BJ (cell line): ENCODE results near the gene ADAMTSL5. TPM values are rescaled to one million over a fixed set of nuclear protein-coding genes. Genes with fewer than 3 reads are reported as not detected.
A peak's percentile ranks its signal among the peaks of the same experiment; 100 is the strongest.

Experiments
- CTCF ChIA-PET: fragments of 350-600 bp; formaldehyde crosslinking; extraction: SDS; loops from one replicate; lab custom pipeline; 2021; ENCODE audit warnings: antibody characterized with exemption, inconsistent platforms; lab: Yijun Ruan, JAX
- POLR2A ChIA-PET: fragments of 300-600 bp; sonication (Branson Sonifier 250); formaldehyde crosslinking; extraction: SDS; loops from one replicate; lab custom pipeline; 2021; ENCODE audit warnings: antibody characterized with exemption; lab: Charles Lee
- DNase-seq: peaks from one replicate; pipeline ENCODE4 v3.0.0-alpha.2; 2011; ENCODE audit warnings: low read depth
- H3K27me3 ChIP-seq: 2 replicates; pipeline ENCODE4 v1.6.0; 2011; ENCODE audit warnings: low read length; ENCODE audit not compliant: control insufficient read depth, insufficient read depth
- H3K36me3 ChIP-seq: 2 replicates; pipeline ENCODE4 v1.5.1; 2011; ENCODE audit warnings: low read length; ENCODE audit not compliant: control insufficient read depth, insufficient read depth
- H3K4me3 ChIP-seq: 2 replicates; pipeline ENCODE4 v1.5.1; 2011; ENCODE audit warnings: low read depth, mild to moderate bottlenecking, control low read depth, low read length
- CTCF ChIP-seq: IDR thresholded peaks from 2 replicates; pipeline ENCODE4 v1.5.1; 2011; ENCODE audit warnings: low read depth, mild to moderate bottlenecking, control low read depth, inconsistent platforms, low read length, moderate library complexity; ENCODE audit not compliant: insufficient read depth
- polyA plus RNA-seq: library from polyadenylated mRNA; depleted of rRNA; stranded (reverse); fragments of >200 nt; gene quantifications from 2 replicates; pipeline ENCODE4 v1.2.3, GENCODE V29; 2011

Gene ADAMTSL5
- polyA plus RNA-seq, 1 experiment: 21.5 TPM

DNA sequence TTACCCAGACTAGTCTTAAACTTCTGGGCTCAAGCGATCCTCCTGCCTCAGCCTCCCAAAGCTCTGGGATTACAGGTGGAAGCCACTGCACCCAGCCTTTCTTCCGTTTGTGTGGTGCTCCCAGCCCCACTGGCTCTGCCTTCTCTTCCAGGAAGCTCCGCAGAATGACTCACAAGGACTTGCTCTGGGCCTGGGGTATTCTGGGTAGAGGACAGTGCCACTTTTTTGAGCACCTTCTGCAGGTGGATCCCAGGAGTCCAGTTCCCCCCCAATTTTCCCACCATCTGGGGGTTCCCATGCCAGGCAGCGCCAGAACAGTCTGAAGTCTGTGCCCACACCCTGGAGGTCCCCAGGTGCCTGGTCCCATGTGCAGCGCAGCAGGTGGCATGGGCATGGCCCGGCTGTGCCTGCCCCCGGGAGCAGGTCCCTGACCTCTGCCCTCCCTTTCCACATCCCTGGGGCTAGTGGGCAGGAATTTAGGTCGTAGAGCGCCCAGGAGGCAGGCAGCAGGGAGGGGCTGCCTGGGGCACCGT, 20.3 kb downstream of the ADAMTSL5 start:
- ChIA-PET CTCF (interaction anchor here (0.8 to 1.3 kb wide), 2 partner anchors 22 to 54 kb away, joined by 3 read pairs; no protein-coding TSS in a partner anchor), POLR2A (no interaction called here)
- Histone ChIP-seq H3K36me3 (no peaks in the 10 kb centered on the region), H3K27me3 (peaks cover 7% of the 10 kb centered on the region), H3K4me3 (no peak overlapping the region)
- DNase-seq: no peak
- no peak for TF ChIP-seq CTCF

GRCh38 chr19:1491849-1492170, 21.0 kb downstream of the ADAMTSL5 start:
- Histone ChIP-seq H3K36me3 (no peaks in the 10 kb centered on the region), H3K27me3 (peaks cover 7% of the 10 kb centered on the region), H3K4me3 (no peak overlapping the region)
- TF ChIP-seq CTCF: no peak
- CTCF ChIA-PET: interaction anchor here (1.1 to 1.3 kb wide), 2 partner anchors 11 to 23 kb away, joined by 3 read pairs; no protein-coding TSS in a partner anchor
- POLR2A ChIA-PET: no interaction called here
- DNase-seq: no peak

DNA sequence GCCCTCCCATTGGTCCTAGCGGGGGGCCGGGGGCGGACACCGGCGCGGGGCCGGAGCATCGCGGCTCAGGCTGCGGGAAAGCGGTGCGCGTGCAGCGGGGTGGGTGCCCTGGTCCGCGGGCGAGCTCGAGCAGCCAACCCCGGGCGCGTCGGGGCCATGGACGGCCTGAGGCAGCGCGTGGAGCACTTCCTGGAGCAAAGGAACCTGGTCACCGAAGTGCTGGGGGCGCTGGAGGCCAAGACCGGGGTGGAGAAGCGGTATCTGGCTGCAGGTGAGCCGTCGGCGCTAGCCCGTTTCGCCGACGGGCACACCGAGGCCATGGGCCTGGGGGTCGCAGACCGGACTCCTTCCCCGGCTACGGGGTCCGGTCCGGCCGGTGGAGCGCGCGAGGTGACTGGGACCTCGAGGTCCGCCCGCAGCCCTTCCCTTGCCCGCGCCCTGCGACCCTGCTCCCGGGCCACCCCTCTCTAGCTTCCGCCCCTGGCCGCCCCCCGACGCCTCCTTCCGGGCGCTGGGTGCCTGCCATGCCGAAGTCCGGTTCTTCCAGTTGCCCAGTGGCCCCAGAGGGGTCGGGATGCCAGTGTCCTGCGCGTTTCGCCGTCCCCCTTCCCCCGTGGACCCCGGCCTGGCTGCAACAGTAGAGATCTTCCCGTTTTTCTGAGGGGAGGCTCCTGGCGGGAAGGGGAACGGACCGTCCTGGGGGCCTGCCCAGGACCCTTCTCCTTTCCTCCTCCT, 21.5 kb downstream of the ADAMTSL5 start, which contains the start of gene REEP6:
TSS of gene REEP6 (plus strand) at position 68 of the 735 bp plus-strand sequence. CDS start at position 157, 89 bp downstream.
- H3K27me3 ChIP-seq: peaks cover 4% of the 10 kb centered on the region
- TF ChIP-seq CTCF: no peak
- CTCF ChIA-PET: interaction anchor here (0.6 to 1.3 kb wide), 7 partner anchors 11 to 212 kb away, joined by 3 to 6 read pairs (median 3); no protein-coding TSS in a partner anchor
- peak within 1 kb of the TSS; percentile 61 for H3K4me3 ChIP-seq
- no peaks in the 10 kb centered on the region for H3K36me3 ChIP-seq
- DNase-seq: no peak
- POLR2A ChIA-PET: interaction anchor here (0.6 kb wide), 1 partner anchor 54 kb away, joined by 7 read pairs; no protein-coding TSS in a partner anchor

DNA sequence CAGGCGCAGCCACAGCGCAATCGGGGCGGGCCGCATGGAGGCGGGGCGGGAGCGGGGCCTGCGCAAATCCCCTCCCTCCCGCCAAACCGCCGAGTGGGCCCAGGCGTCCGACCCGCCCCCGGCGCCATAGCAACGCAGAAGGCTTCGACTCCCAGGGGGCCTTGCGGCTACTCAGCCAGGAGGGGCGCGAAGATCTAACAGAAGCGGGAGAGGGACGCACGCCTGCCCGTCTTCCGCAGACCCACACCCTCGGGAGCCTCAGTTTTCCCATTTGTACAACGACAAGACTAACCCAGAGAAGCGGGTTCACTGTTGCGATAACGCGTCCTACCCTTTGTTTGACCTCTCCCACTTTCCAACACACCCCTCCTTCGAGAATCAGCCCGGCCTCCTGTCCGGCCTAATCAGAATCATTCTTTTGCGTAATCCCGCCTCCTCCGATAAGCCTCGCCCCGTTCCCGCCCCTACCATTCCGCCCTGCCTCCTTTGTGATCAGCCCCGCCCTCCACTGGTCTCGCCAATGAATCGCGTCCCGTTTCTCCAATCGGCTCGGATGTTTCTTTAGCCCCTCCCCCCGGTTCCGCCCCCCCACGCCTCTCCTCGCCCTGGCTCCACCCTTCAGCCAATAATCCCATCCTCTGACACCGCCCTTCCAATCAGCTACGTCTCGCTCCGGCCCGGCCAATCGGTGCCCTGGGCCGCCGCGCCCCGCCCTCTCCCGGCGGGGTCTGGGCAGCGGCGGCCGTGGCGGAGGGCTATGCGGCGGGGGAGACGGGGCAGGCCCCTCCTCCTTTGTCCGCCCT, 22.3 kb downstream of the ADAMTSL5 start, which contains the start of gene PCSK4:
TSS of gene PCSK4 (minus strand) at position 40 of the 803 bp plus-strand sequence. CDS start at position 36, 4 bp downstream.
- Histone ChIP-seq H3K27me3 (peaks cover 4% of the 10 kb centered on the region), H3K4me3 (peak within 1 kb of the TSS; percentile 61), H3K36me3 (no peaks in the 10 kb centered on the region)
- ChIA-PET POLR2A (interaction anchor here (0.6 to 0.7 kb wide), 2 partner anchors 54 to 222 kb away, joined by 4 to 7 read pairs; partner anchors contain the start of gene CIRBP), CTCF (interaction anchor here (0.6 to 1.2 kb wide), 6 partner anchors 10 to 211 kb away, joined by 3 to 6 read pairs (median 4); no protein-coding TSS in a partner anchor)
- TF ChIP-seq CTCF: no peak
- DNase-seq: peak; percentile 90
